GM18511 (cell line): Measurements from ENCODE around the gene ANK2.
A peak's percentile ranks its signal among the peaks of the same experiment; 100 is the strongest.

Experiments used
- ATAC-seq: cut with Tn5 transposase; IDR thresholded peaks from one replicate; pipeline ENCODE4 v1.9.1; 2021; ENCODE audit warnings: mild to moderate bottlenecking, moderate library complexity; ENCODE audit not compliant: unreplicated experiment

Gene ANK2

GRCh38 chr4:113273721-113274220 lies 224.3 kb downstream of the ANK2 start:
- ATAC-seq = no peak

DNA sequence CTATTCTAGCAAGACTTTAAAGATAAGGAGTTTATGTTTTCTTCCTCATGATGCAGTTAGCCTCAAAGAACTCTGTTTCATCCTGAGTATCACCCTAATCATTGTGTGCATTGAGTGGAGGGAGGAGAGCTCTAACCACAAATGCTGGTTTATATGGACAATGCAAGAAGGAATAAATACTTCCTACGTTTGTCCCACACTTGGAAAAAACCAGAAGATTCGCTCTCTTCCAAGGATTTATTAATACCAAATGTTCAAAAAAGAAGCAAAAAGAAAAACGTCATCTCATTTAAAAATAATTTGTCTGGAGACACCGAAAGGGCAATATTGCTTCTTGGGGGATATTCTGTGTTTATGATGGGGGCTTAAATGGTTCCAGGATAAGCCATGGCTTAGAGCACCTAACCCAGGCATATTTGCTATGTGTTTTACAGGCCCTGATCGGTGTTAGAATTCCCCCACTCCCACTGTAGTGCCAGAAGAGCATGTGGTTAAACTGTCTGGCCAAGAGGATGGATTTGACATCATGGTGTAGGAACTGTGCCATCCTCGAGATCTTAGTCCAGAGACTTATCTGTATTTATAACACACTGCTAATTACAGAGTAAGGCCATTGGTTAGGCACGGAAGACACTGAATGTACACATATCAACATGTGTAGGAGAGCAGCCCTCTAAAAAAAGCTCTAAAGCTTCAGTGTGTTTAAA lies 227.2 kb downstream of the ANK2 start:
- no peak for ATAC-seq

- peak; percentile 100 for ATAC-seq
Measured at GRCh38 chr4:113278324-113278934, 229.0 kb downstream of the ANK2 start.

DNA sequence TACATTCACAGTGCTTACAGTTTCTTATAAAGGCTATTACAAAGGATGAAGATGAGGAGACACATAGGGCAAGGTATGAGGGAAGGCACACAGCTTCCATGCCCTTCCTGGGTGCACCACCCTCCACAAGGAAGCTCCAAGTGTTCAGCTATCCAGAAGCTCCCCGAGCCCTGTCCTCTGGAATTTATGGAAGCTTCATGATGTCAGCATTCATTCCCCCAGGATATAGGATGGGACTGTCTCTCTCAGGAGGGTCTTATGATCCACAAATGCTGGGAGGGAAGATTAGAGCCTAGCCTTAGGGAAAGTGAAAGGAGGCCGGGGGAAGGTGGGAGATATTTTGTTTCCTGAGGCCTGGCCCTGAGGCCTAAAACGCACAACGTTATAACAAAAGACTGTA lies 236.0 kb downstream of the ANK2 start:
- ATAC-seq = no peak

DNA sequence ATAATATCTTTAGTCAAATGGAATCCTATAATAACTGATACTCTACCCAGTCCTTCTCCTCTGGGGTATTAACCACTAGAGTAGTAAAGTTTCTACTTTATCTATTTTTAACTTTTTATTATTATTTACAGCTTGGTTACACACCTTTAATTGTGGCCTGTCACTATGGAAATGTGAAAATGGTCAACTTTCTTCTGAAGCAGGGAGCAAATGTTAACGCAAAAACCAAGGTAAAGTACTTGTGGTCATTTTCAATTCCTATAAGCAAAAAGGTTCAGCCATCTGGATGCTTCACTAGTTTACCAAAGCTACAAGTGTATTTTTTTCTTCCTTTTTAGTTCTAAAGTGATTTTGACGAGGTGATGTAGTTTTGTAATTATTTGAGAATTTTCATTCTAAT lies 238.8 kb downstream of the ANK2 start:
- no peak for ATAC-seq

GRCh38 chr4:113288696-113289095 lies 239.2 kb downstream of the ANK2 start:
- no peak for ATAC-seq

DNA sequence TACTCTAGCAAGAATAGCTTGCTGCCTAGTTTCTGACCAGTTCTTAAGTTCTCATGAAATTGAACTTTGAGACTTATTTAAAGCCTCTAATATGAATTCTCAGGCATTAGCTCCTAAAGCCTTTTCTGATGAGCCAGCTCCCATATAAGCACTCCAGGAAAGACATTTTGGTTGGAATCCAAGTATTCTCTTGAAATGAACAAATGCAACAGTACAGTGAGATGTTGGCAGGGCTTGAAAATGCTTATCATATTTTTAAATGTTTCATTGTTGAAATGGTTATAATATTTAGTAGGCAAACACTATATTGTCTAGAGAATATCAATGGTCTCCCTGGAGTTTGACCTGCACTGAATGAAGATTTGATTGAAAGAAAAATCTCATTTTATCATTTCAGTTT lies 240.3 kb downstream of the ANK2 start:
- no peak for ATAC-seq

- ATAC-seq = no peak
Measured at GRCh38 chr4:113290666-113291065, 241.2 kb downstream of the ANK2 start.

GRCh38 chr4:113292371-113293042 lies 243.1 kb downstream of the ANK2 start:
- no peak for ATAC-seq

DNA sequence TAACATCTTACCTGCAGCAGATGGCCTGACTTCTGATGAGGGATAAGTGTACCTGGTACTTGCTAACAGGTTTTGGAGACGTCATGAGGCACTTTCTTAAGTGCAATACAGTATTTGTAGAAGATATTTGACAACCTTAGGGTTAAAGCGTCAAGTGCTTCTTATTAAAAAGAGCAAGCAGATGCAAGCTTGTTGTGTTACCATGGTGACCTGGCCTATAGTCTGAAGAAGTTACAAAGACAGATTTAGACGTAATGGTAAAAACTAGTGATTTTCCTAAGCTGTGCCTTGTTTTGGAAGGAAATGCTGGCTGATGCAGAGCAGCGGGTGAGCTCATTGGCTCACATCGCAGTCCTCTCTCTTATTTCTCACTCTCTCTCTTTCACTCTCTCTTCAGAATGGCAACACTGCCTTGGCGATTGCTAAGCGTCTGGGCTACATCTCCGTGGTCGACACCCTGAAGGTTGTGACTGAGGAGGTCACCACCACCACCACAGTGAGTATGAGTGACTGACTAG lies 243.6 kb downstream of the ANK2 start:
- ATAC-seq = no peak

- ATAC-seq = no peak
Measured at GRCh38 chr4:113293674-113294073, 244.2 kb downstream of the ANK2 start.

DNA sequence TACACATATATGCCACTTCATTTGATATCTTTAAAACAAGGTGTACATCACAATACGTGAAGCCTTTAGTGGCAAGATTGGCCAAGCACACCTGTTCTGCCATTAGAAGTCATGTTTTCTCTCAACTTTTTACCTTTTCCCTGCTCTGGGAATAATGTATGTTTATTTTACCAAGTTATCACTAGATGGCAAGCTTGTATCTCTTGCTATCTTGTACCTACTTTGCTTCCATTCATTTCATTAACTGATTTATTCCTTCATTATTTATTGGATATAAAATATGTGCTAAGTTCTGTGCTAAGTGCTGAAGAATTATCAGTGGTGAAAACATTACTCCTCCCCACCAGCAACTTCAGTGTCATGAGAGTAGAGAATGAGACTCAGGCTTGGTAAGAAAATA lies 245.5 kb downstream of the ANK2 start:
- ATAC-seq = no peak

- no peak for ATAC-seq
Measured at GRCh38 chr4:113300471-113300928, 251.0 kb downstream of the ANK2 start.

GRCh38 chr4:113302051-113302450 lies 252.6 kb downstream of the ANK2 start:
- no peak for ATAC-seq

DNA sequence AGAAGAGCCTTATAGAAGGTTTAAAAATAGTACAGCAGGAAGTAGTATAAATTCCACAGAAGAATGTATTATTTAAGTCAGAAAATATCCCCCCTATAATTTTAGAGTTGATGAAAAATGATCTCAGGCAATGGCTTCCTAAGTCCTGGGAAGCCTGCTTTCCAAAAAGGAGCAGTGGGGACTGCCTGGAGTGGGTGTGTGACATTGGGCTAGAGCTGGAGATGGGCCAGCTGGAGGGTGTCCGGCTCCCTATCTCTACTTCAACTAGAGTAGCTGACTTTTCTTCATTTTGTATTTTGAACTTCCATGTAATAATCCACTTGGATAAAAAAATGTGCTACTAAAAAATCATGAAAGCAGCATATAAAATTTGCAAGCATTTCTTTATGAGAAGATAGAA lies 253.9 kb downstream of the ANK2 start:
- ATAC-seq = no peak

GRCh38 chr4:113311047-113311446 lies 261.6 kb downstream of the ANK2 start:
- ATAC-seq = no peak

DNA sequence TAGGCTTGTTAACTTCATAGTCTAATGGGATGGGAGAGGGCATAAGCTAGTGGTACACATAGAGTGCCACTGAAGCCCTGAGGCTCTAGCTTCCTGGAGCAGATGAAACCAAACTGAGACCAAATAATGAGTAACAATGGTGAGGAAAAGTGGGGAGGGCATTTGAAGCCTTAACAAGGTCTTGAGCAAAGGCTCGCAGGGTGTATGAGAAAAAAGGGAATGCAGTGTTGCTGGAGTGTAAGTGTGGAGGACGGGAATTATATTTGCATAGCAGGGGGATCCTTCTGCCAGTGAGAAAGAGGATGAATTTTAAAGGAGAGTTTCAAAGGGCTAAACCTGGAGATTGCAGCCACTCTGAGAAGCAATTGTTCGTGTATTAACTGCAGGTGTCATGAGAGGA lies 263.1 kb downstream of the ANK2 start:
- ATAC-seq = no peak

DNA sequence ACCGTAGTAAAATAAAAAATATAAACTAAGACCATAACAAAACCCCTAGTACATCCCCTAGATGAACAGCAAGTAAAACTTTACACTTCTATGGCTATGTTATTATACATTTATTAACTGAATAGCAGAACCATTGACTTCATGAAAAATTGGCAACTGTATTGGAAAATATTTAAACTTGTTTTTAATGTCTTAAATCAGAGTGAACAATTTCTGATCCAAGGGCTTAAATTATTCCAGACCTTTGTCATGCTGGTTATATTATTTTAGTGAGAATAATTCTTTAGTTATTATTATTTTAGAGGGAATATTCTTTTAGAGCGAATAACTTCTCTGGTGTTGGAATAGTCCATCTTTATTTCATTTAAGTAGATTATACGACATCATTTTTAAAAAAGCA lies 265.0 kb downstream of the ANK2 start:
- no peak for ATAC-seq

- peak; percentile 98 for ATAC-seq
Measured at GRCh38 chr4:113316879-113317278, 267.4 kb downstream of the ANK2 start.

- ATAC-seq = no peak
Measured at GRCh38 chr4:113317523-113317922, 268.1 kb downstream of the ANK2 start.

DNA sequence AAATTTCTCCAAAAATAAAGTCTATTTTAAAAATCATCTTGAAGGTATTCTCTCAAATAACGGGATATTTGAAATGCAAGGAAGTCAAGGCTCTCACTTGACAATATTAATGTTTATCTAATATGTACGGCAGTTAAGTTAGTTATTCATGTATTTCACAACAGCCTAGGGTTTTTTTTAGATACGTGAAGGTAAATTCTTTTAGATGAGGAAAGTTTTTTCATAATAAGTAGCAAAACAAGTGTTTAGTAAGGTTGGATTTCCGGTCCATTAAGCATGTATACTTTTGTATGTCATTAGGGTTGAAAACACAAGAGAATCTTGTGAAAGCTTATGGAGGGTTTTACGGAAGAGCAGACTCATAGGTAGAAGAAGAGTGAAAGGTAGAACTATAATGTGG lies 273.3 kb downstream of the ANK2 start:
- no peak for ATAC-seq
